HG03103 (cell line): ENCODE data around the gene SLC25A25.
A peak's percentile ranks its signal among the peaks of the same experiment; 100 is the strongest.
"Not testable (repeated sequence)": the region's sequence is repeated elsewhere in the genome, so short reads cannot be mapped to it uniquely, and the experiment has no call there.

ENCODE experiments used
- ATAC-seq: cut with Tn5 transposase; IDR thresholded peaks from one replicate; pipeline ENCODE4 v1.9.1; 2021; ENCODE audit warnings: low read depth; ENCODE audit not compliant: unreplicated experiment

The SLC25A25 gene

DNA sequence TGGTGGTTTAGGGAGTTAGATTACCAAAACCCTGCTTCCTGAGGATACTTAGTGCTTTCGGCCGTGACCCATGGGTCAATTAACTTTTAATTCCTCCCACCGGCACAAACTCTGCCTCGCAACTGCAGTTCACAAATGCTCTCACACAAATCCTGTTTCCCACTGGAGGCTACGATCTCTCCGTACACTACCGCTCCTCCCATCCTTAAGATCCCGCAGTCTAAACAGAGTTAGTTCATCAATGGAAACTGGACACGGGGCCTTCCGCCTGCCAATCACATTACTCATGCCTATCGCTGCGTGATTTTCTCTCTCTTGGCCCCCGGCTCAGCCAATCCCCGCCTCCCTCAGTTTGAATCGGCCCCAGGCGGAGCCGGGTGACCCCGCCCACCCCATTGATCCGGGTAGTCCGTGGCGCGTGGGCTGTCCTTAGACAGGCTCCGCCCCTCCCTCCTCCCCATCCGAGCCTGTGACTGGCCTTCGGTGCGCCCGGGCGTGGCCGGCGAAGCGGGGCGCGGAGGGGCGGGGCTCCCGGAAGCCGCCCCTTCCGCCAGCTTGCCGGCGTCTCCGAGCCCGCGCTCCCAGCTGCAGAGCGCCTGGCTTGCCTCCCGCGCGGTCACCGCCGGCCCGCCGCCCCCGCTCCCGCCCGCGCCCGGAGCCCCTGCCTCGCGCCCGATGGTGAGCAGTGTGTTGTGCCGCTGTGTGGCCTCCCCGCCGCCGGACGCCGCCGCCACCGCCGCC is at the start of gene SLC25A25:
Gene SLC25A25 (plus strand): TSS at position 588 of the 741 bp plus-strand sequence. CDS start 88 bp downstream, at position 676.
- ATAC-seq: peak; percentile 50

GRCh38 chr9:128020692-128021091 is 47.3 kb upstream of the SLC25A25 start:
- ATAC-seq: no peak

GRCh38 chr9:128021098-128021497 is 46.9 kb upstream of the SLC25A25 start:
- ATAC-seq: no peak

- no peak for ATAC-seq
Measured at GRCh38 chr9:128022886-128023285, 45.1 kb upstream of the SLC25A25 start.

GRCh38 chr9:128023671-128024070 is 44.4 kb upstream of the SLC25A25 start:
- not testable (repeated sequence) for ATAC-seq

- no peak for ATAC-seq
Measured at GRCh38 chr9:128024761-128025308, 43.2 kb upstream of the SLC25A25 start.

DNA sequence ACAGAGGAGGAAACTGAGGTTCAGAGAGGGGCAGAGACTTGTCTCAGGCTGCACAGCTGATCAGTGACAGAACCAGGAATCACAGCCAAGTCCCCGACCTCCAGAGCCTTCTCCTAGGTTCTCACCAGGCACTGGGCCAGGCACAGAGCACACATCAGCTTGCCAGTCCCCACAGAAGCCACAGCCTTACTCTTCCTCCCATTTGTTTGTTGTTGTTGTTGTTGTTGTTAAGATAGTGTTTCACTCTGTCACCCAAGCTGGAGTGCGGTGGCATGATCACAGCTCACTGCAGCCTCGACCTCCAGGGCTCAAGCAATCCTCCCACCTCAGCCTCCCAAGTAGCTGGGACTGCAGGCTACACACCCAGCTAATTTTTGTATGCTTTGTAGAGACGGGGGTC is 42.3 kb upstream of the SLC25A25 start:
- ATAC-seq: no peak

- ATAC-seq: peak; percentile 46
Measured at GRCh38 chr9:128026255-128026772, 41.7 kb upstream of the SLC25A25 start.

- ATAC-seq: no peak
Measured at GRCh38 chr9:128026773-128027541, 41.1 kb upstream of the SLC25A25 start.

DNA sequence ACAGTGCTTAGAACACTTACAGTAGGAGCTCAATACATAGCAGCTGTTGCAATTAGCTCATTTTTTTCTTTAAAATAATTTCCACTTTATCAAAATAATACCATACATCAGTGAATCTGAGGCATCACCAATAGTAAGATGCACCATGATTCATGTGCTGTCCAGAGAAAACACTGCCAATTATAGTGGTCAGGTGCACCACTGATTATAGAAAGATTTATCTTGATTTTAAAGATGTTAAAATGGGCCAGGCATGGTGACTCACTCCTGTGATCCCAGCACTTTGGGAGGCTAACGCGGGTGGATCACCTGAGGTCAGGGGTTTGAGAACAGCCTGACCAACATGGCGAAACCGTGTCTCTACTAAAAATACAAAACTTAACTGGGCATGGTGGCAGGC is 40.3 kb upstream of the SLC25A25 start:
- no peak for ATAC-seq

GRCh38 chr9:128033609-128034008 is 34.4 kb upstream of the SLC25A25 start:
- no peak for ATAC-seq

- peak; percentile 49 for ATAC-seq
Measured at GRCh38 chr9:128034821-128035652, 33.0 kb upstream of the SLC25A25 start.

DNA sequence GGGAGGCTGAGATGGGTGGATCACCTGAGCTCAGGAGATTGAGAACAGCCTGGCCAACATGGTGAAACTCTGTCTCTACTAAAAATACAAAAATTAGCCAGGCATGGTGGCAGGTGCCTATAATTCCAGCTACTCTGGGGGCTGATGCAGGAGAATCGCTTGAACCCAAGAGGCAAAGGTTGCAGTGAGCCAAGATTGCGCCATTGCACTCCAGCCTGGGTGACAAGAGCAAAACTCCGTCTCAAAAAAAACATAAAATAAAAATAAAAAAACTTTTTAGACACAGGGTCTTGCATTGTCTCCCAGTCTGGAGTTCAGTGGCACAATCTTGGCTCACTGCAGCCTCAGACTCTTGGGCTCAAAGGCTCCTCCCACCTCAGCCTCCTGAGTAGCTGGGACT is 31.5 kb upstream of the SLC25A25 start:
- ATAC-seq: not testable (repeated sequence)

GRCh38 chr9:128040783-128041182 is 27.2 kb upstream of the SLC25A25 start:
- ATAC-seq: not testable (repeated sequence)

GRCh38 chr9:128042043-128042442 is 26.0 kb upstream of the SLC25A25 start:
- no peak for ATAC-seq

GRCh38 chr9:128043467-128043868 is 24.6 kb upstream of the SLC25A25 start:
- ATAC-seq: no peak

- not testable (repeated sequence) for ATAC-seq
Measured at GRCh38 chr9:128045409-128045808, 22.6 kb upstream of the SLC25A25 start.

DNA sequence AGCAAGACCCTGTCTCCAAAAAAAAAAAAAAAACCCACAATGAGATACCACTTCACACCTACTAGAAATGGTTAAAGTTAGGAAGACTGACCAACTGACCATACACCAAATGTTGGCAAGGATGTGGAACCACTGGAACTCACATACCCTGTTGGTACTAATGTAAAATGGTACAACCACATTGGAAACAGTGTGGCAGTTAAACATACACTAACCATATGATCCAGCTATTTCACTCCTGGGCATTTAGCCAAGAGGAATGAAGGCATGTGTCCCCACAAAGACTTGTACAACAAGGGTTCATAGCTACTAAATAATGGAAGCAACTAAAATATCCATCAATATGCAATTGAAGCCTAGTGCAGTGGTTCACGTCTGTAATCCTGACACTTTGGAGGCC is 22.2 kb upstream of the SLC25A25 start:
- ATAC-seq: no peak

DNA sequence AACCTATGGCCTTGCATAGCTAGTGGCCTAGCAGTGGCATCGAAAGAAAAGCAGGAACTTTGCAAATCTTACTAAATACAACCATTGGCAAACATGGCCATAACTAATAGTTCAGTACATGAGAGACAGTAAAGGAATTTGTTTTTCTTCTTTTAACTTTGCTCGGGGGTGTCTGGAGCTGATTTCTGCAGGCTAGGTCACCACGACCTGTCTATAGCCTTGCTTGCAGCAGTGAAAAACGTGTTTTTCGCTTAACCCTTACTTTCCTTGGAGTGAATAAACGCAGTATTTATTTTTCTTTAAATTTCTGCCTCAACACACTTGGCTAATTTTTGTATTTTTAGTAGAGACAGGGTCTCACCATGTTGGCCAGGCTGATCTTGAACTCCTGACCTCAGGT is 20.8 kb upstream of the SLC25A25 start:
- ATAC-seq: no peak

GRCh38 chr9:128048663-128049062 is 19.4 kb upstream of the SLC25A25 start:
- ATAC-seq: no peak
